Spleen (tissue), 7 donors: ENCODE data around the gene PGAM4.

ENCODE experiments used
- POLR2A ChIP-seq, 3 donors: fragments of 450-650 bp; IDR thresholded peaks; one replicate each; pipeline ENCODE4 v1.5.1; 2017; ENCODE audit warnings: antibody characterized with exemption in 3 of 3, mild to moderate bottlenecking in 1 of 3
- TF ChIP-seq, protein P1 (sequence below), 11 experiments: fragments of 200-600 bp in 7 of 11; fragments of 450-650 bp in 4 of 11; sonication (generic) in 4 of 11; IDR thresholded peaks in 8 of 11; conservative IDR thresholded peaks in 3 of 11; 1 replicate in 7 of 11; 2 replicates in 4 of 11; pipeline versions ENCODE4 v1.4.0 to v1.8.0; 2016 to 2021; ENCODE audit warnings: antibody characterized with exemption in 11 of 11, inconsistent platforms in 4 of 11, mild to moderate bottlenecking in 1 of 11
- donor health status: DM: no; HTN: no; CAD: no; lungs with moderate emphysema.
- donor health status: DM: no; HTN: no; CAD: no.
- donor health status: DM: no; HTN: no; CAD: no.

DNA sequence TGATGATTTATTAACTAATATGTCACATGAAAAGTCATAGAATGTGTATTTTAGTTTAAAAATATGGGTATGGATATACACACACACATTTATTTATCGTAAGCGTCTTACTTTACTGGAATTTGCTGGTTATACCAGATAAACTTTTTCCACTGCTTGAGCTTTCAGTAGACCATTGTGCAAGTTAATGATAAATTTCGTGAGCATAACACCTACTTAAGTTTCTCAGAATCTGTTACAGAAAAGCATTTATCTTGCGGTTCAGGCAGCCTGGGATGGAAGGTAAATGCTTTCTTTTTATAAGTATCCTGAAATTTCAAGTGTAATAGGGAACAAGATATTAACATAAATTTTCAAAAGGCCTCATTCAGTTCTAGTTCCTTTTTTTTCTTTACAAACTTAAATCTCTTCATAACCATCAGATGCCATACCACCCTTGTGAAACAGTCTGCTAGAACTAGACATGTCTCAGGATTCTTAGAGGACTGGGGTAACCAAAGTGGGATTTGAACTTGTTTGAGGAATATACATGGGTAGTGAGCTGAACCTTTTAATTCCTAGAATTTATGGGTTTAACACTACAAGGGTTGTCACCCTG lies 31.3 kb downstream of the PGAM4 start:
- TF ChIP-seq, protein P1, sequence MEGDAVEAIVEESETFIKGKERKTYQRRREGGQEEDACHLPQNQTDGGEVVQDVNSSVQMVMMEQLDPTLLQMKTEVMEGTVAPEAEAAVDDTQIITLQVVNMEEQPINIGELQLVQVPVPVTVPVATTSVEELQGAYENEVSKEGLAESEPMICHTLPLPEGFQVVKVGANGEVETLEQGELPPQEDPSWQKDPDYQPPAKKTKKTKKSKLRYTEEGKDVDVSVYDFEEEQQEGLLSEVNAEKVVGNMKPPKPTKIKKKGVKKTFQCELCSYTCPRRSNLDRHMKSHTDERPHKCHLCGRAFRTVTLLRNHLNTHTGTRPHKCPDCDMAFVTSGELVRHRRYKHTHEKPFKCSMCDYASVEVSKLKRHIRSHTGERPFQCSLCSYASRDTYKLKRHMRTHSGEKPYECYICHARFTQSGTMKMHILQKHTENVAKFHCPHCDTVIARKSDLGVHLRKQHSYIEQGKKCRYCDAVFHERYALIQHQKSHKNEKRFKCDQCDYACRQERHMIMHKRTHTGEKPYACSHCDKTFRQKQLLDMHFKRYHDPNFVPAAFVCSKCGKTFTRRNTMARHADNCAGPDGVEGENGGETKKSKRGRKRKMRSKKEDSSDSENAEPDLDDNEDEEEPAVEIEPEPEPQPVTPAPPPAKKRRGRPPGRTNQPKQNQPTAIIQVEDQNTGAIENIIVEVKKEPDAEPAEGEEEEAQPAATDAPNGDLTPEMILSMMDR (IDR thresholded peaks at IDR 0.05 in 8 of 11, conservative IDR thresholded peaks at IDR 0.05 in 3 of 11), result no peak
- no peak for TF ChIP-seq POLR2A (IDR thresholded peaks at IDR 0.05)
